ENCODE measurements around the gene ABO.
"Not testable (repeated sequence)": the region's sequence is repeated elsewhere in the genome, so short reads cannot be mapped to it uniquely, and the experiment has no call there.

Gene ABO

GRCh38 chr9:133261753-133262120 lies 13.3 kb downstream of the ABO start:
- no peak for DNase-seq

GRCh38 chr9:133261103-133261752 lies 13.8 kb downstream of the ABO start:
- DNase-seq = no peak

- no peak for DNase-seq
Measured at GRCh38 chr9:133260334-133261102, 14.5 kb downstream of the ABO start.

GRCh38 chr9:133258061-133259015 lies 16.7 kb downstream of the ABO start:
- peak; percentile 49 for DNase-seq

GRCh38 chr9:133257465-133257956 lies 17.5 kb downstream of the ABO start:
- DNase-seq = no peak

- DNase-seq = no peak
Measured at GRCh38 chr9:133256686-133257091, 18.3 kb downstream of the ABO start.

GRCh38 chr9:133256136-133256461 lies 18.9 kb downstream of the ABO start:
- DNase-seq = no peak

- DNase-seq = no peak
Measured at GRCh38 chr9:133255371-133256135, 19.4 kb downstream of the ABO start.

- DNase-seq = no peak
Measured at GRCh38 chr9:133254471-133254870, 20.5 kb downstream of the ABO start.

GRCh38 chr9:133253268-133253667 lies 21.7 kb downstream of the ABO start:
- DNase-seq = no peak

GRCh38 chr9:133252301-133253020 lies 22.5 kb downstream of the ABO start:
- DNase-seq = no peak

GRCh38 chr9:133251773-133252172 lies 23.2 kb downstream of the ABO start:
- no peak for DNase-seq

GRCh38 chr9:133251221-133251620 lies 23.8 kb downstream of the ABO start:
- DNase-seq = not testable (repeated sequence)

GRCh38 chr9:133250741-133251170 lies 24.2 kb downstream of the ABO start:
- no peak for DNase-seq

GRCh38 chr9:133249337-133249736 lies 25.7 kb downstream of the ABO start:
- DNase-seq = no peak

- no peak for DNase-seq
Measured at GRCh38 chr9:133248726-133249295, 26.2 kb downstream of the ABO start.

- DNase-seq = no peak
Measured at GRCh38 chr9:133247632-133248031, 27.4 kb downstream of the ABO start.

- no peak for DNase-seq
Measured at GRCh38 chr9:133246991-133247390, 28.0 kb downstream of the ABO start.

- no peak for DNase-seq
Measured at GRCh38 chr9:133246562-133246961, 28.4 kb downstream of the ABO start.

GRCh38 chr9:133242991-133243390 lies 32.0 kb downstream of the ABO start:
- no peak for DNase-seq

GRCh38 chr9:133242241-133242640 lies 32.8 kb downstream of the ABO start:
- no peak for DNase-seq

Data from kidney glomerular epithelial cell (primary cell).